H9 (cell line): ENCODE measurements around the gene PKNOX2. TPM values are rescaled to one million over a fixed set of nuclear protein-coding genes. Genes with fewer than 3 reads are reported as not detected.
A peak's percentile ranks its signal among the peaks of the same experiment; 100 is the strongest.

ENCODE experiments used
- DNase-seq: peaks from one replicate; pipeline ENCODE4 v3.0.0-alpha.2; 2017
- H2AFZ ChIP-seq: one replicate; pipeline ENCODE4 v1.6.1; 2013; ENCODE audit warnings: mild to moderate bottlenecking, low read length, control low read depth, moderate library complexity
- H2AK5ac ChIP-seq: 2 replicates; pipeline ENCODE4 v1.6.1; 2013; ENCODE audit warnings: low read length, control low read depth, mixed read lengths; ENCODE audit not compliant: insufficient read length
- H2BK120ac ChIP-seq: one replicate; pipeline ENCODE4 v1.6.1; 2013; ENCODE audit warnings: low read depth, mild to moderate bottlenecking, low read length, control low read depth, inconsistent platforms; ENCODE audit not compliant: poor library complexity, severe bottlenecking
- H2BK12ac ChIP-seq: 2 replicates; pipeline ENCODE4 v1.6.1; 2013; ENCODE audit warnings: low read length, control low read depth, mixed read lengths, low read depth; ENCODE audit not compliant: insufficient read length
- H2BK15ac ChIP-seq: 2 replicates; pipeline ENCODE4 v1.6.1; 2013; ENCODE audit warnings: low read depth, low read length, control low read depth
- H2BK20ac ChIP-seq: one replicate; pipeline ENCODE4 v1.6.1; 2013; ENCODE audit warnings: low read depth, mild to moderate bottlenecking, low read length, control low read depth, inconsistent platforms; ENCODE audit not compliant: poor library complexity, severe bottlenecking
- H2BK5ac ChIP-seq: 2 replicates; pipeline ENCODE4 v1.6.1; 2013; ENCODE audit warnings: low read length, control low read depth, mixed read lengths; ENCODE audit not compliant: insufficient read length
- H3K14ac ChIP-seq: 2 replicates; pipeline ENCODE4 v1.6.1; 2013; ENCODE audit warnings: low read length, control low read depth; ENCODE audit not compliant: insufficient read depth
- H3K18ac ChIP-seq: 2 replicates; pipeline ENCODE4 v1.6.1; 2013; ENCODE audit warnings: low read depth, mild to moderate bottlenecking, mixed read lengths, low read length, control low read depth; ENCODE audit not compliant: insufficient read length
- H3K23ac ChIP-seq: 2 replicates; pipeline ENCODE4 v1.6.1; 2013; ENCODE audit warnings: low read length, control low read depth, mixed read lengths, low read depth; ENCODE audit not compliant: insufficient read length
- H3K23me2 ChIP-seq: 2 replicates; pipeline ENCODE4 v1.6.1; 2013; ENCODE audit warnings: low read depth, mild to moderate bottlenecking, mixed read lengths, low read length, control low read depth; ENCODE audit not compliant: insufficient read length, poor library complexity, severe bottlenecking
- H3K27ac ChIP-seq: 2 replicates; pipeline ENCODE4 v1.5.1; 2013; ENCODE audit warnings: low read length, control low read depth, mixed read lengths, low read depth; ENCODE audit not compliant: insufficient read length
- H3K27me3 ChIP-seq: 2 replicates; pipeline ENCODE4 v1.6.1; 2013; ENCODE audit warnings: low read length, control low read depth, inconsistent platforms; ENCODE audit not compliant: insufficient read depth
- H3K4ac ChIP-seq: 2 replicates; pipeline ENCODE4 v1.6.1; 2013; ENCODE audit warnings: low read depth, mild to moderate bottlenecking, control low read depth, inconsistent platforms, low read length, moderate library complexity
- H3K4me1 ChIP-seq: 2 replicates; pipeline ENCODE4 v1.6.1; 2013; ENCODE audit warnings: low read length, control low read depth, inconsistent platforms; ENCODE audit not compliant: insufficient read depth
- H3K4me2 ChIP-seq: 2 replicates; pipeline ENCODE4 v1.6.1; 2013; ENCODE audit warnings: low read length, control low read depth, mixed read lengths; ENCODE audit not compliant: insufficient read length, insufficient read depth
- H3K56ac ChIP-seq: 2 replicates; pipeline ENCODE4 v1.6.1; 2013; ENCODE audit warnings: low read depth, mild to moderate bottlenecking, mixed read lengths, low read length, control low read depth; ENCODE audit not compliant: insufficient read length
- H3K79me1 ChIP-seq: 2 replicates; pipeline ENCODE4 v1.6.1; 2013; ENCODE audit warnings: low read depth, mild to moderate bottlenecking, moderate library complexity, low read length, control low read depth, inconsistent platforms; ENCODE audit not compliant: insufficient read depth, poor library complexity, severe bottlenecking
- H3K79me2 ChIP-seq: 2 replicates; pipeline ENCODE4 v1.6.1; 2013; ENCODE audit warnings: low read length, control low read depth, inconsistent platforms; ENCODE audit not compliant: insufficient read depth
- H3K9ac ChIP-seq: 2 replicates; pipeline ENCODE4 v1.6.1; 2013; ENCODE audit warnings: low read length, control low read depth, mixed read lengths; ENCODE audit not compliant: insufficient read length; ENCODE audit errors: extremely low read depth
- H3K9me3 ChIP-seq: one replicate; pipeline ENCODE4 v1.6.1; 2013; ENCODE audit warnings: low read depth, low read length, inconsistent platforms; ENCODE audit not compliant: control insufficient read depth
- H3T11ph ChIP-seq: one replicate; pipeline ENCODE4 v1.6.1; 2013; ENCODE audit warnings: mild to moderate bottlenecking, low read length, control low read depth, inconsistent platforms
- H4K20me1 ChIP-seq: one replicate; pipeline ENCODE4 v1.6.1; 2013; ENCODE audit not compliant: control insufficient read depth, insufficient read length, insufficient read depth
- H4K5ac ChIP-seq: 2 replicates; pipeline ENCODE4 v1.6.1; 2013; ENCODE audit warnings: low read depth, mild to moderate bottlenecking, mixed read lengths, low read length, control low read depth; ENCODE audit not compliant: insufficient read length
- H4K8ac ChIP-seq: replicated peaks from 2 replicates; pipeline ENCODE4 v1.6.1; 2013; ENCODE audit warnings: low read length, control low read depth, mixed read lengths, low read depth; ENCODE audit not compliant: insufficient read length
- H4K91ac ChIP-seq: 2 replicates; pipeline ENCODE4 v1.6.1; 2013; ENCODE audit warnings: low read depth, mild to moderate bottlenecking, moderate library complexity, mixed read lengths, low read length, control low read depth; ENCODE audit not compliant: insufficient read length
- H3K27ac Mint-ChIP-seq, 3 experiments: 2 replicates in 2 of 3; 3 replicates in 1 of 3; pipeline ENCODE4 v1.8.0; 2020 to 2021; ENCODE audit warnings: mixed read lengths in 3 of 3, mild to moderate bottlenecking in 1 of 3, moderate library complexity in 1 of 3
- H3K27me3 Mint-ChIP-seq: 2 replicates; pipeline ENCODE4 v1.8.0; 2021; ENCODE audit warnings: low read depth, mild to moderate bottlenecking, moderate library complexity, mixed read lengths
- H3K36me3 Mint-ChIP-seq, 3 experiments: 2 replicates in 2 of 3; 3 replicates in 1 of 3; pipeline ENCODE4 v1.8.0; 2020 to 2021; ENCODE audit warnings: low read depth in 3 of 3, mixed read lengths in 3 of 3; ENCODE audit not compliant: insufficient read depth in 1 of 3
- H3K4me1 Mint-ChIP-seq, 2 experiments: 2 replicates each; pipeline ENCODE4 v1.8.0; 2020; ENCODE audit warnings: mixed read lengths in 2 of 2
- H3K4me3 Mint-ChIP-seq, 2 experiments: 2 replicates in 1 of 2; 3 replicates in 1 of 2; pipeline ENCODE4 v1.8.0; 2020 to 2021; ENCODE audit warnings: mild to moderate bottlenecking in 2 of 2, mixed read lengths in 2 of 2, moderate library complexity in 1 of 2
- H3K9me3 Mint-ChIP-seq, 2 experiments: 2 replicates in 1 of 2; 3 replicates in 1 of 2; pipeline ENCODE4 v1.8.0; 2020; ENCODE audit warnings: mild to moderate bottlenecking in 2 of 2, mixed read lengths in 2 of 2, moderate library complexity in 1 of 2
- CTCF ChIP-seq: fragments of 200-600 bp; sonication (generic); conservative IDR thresholded peaks from 3 replicates; pipeline ENCODE4 v1.8.0; 2021; ENCODE audit warnings: antibody characterized with exemption, mild to moderate bottlenecking
- WGBS: extraction: QIAGEN DNeasy Blood & Tissue Kit; methylation state at CpG from one replicate; pipeline ENCODE4 v1.1.7; 2013; ENCODE audit warnings: missing lambda C conversion rate, low lambda C conversion rate, mixed read lengths; ENCODE audit not compliant: insufficient read length; ENCODE audit errors: extremely low coverage; 5-methylcytosine and 5-hydroxymethylcytosine counted together
- total RNA-seq: library from RNA; stranded (reverse); gene quantifications from 2 replicates; pipeline ENCODE4 v1.2.1, GENCODE V29; 2021

PKNOX2 gene
- total RNA-seq, 1 experiment from 2014 or later: 1.3 TPM

DNA sequence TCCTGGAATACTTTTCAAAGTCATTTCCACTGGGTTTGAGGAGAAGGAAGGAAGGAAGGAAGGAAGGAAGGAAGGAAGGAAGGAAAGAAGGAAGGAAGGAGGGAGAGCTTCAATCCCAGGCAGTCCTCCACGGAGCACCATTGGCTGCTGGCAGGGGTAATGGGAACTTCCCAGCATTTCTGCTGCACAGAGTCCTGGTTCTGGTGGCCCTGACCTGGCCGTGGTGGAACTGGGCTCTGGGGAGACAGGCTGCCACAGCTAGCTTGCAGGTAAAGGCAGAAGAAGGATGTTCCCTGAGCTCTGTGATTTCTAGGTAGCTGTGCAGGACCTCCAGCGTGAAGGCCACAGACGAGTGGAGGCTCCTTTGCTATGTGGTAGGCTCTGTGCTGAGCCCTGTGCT is 10.6 kb downstream of the PKNOX2 start:
- Histone ChIP-seq H3K4ac (no peak overlapping the region), H3K9me3 (no peaks in the 10 kb centered on the region), H3K27me3 (no peaks in the 10 kb centered on the region; the same call in 1 of the 2 replicates), H2BK20ac (no peak overlapping the region), H4K91ac (no peak overlapping the region), H2AK5ac (no peak overlapping the region), H4K20me1 (no peaks in the 10 kb centered on the region), H2BK15ac (no peak overlapping the region), H3T11ph (no peak overlapping the region), H2BK120ac (no peak overlapping the region), H2BK12ac (no peak overlapping the region), H2AFZ (no peak overlapping the region), H3K27ac (no peak overlapping the region), H3K79me2 (no peaks in the 10 kb centered on the region), H3K23me2 (no peaks in the 10 kb centered on the region), H3K9ac (no peak overlapping the region), H3K23ac (no peak overlapping the region), H3K4me1 (peaks cover 3% of the 10 kb centered on the region; the same call in 1 of the 2 replicates), H3K4me2 (no peak overlapping the region), H4K8ac (no peak overlapping the region), H2BK5ac (no peak overlapping the region), H3K79me1 (no peaks in the 10 kb centered on the region), H3K56ac (no peak overlapping the region), H3K18ac (no peak overlapping the region), H4K5ac (no peak overlapping the region), H3K14ac (0 out of 2 replicates have a peak overlapping the region, but pooled peaks have one; percentile 39)
- Mint-ChIP-seq H3K27me3 (peaks cover 77% of the 10 kb centered on the region), H3K27ac (peak overlapping the region in 1 of 3 experiments; percentile 38; a peak in 2 of 7 replicates), H3K4me3 (no peak overlapping the region), H3K4me1 (peaks cover 44 to 61% of the 10 kb centered on the region in 2 experiments), H3K36me3 (no peaks in the 10 kb centered on the region), H3K9me3 (no peaks in the 10 kb centered on the region)
- no peak for TF ChIP-seq CTCF
- no CpG with 5 or more reads among the region's 4 CpGs for WGBS
- DNase-seq: no peak
